Activated CD8-positive, alpha-beta T cell treated with anti-CD3 and anti-CD28 coated beads for 36 hours (primary cell): ENCODE results near the gene PILRA. TPM values are rescaled to one million over a fixed set of nuclear protein-coding genes. Genes with fewer than 3 reads are reported as not detected.
A peak's percentile ranks its signal among the peaks of the same experiment; 100 is the strongest.
"Not testable (repeated sequence)": the region's sequence is repeated elsewhere in the genome, so short reads cannot be mapped to it uniquely, and the experiment has no call there.

Experiments
- ATAC-seq: fragments of 200-7000 bp; cut with Tn5 transposase; one replicate; pipeline ENCODE4 v1.10.0; 2021; ENCODE audit warnings: mild to moderate bottlenecking, moderate library complexity
- CTCF ChIA-PET: fragments of 350-600 bp; sonication (Branson Sonifier 250); formaldehyde crosslinking; loops from one replicate; lab custom pipeline; 2021; ENCODE audit warnings: antibody characterized with exemption; lab: Charles Lee
- POLR2A ChIA-PET: fragments of 350-600 bp; sonication (Branson Sonifier 250); formaldehyde crosslinking; loops from one replicate; lab custom pipeline; 2021; ENCODE audit warnings: antibody characterized with exemption; lab: Charles Lee
- DNase-seq: peaks from one replicate; pipeline ENCODE4 v3.0.0-alpha.2; 2020
- H3K27ac Mint-ChIP-seq: one replicate; pipeline ENCODE4 v1.8.0; 2021; ENCODE audit warnings: mild to moderate bottlenecking, mixed read lengths
- H3K27me3 Mint-ChIP-seq: one replicate; pipeline ENCODE4 v1.8.0; 2021; ENCODE audit warnings: mixed read lengths
- H3K36me3 Mint-ChIP-seq: one replicate; pipeline ENCODE4 v1.8.0; 2021; ENCODE audit warnings: low read depth, mixed read lengths
- H3K4me1 Mint-ChIP-seq: one replicate; pipeline ENCODE4 v1.8.0; 2021; ENCODE audit warnings: low read depth, mixed read lengths
- H3K4me3 Mint-ChIP-seq: one replicate; pipeline ENCODE4 v1.8.0; 2021; ENCODE audit warnings: mild to moderate bottlenecking, moderate library complexity, mixed read lengths
- H3K9me3 Mint-ChIP-seq: one replicate; pipeline ENCODE4 v1.8.0; 2021; ENCODE audit warnings: mixed read lengths
- CTCF ChIP-seq: fragments of 200-600 bp; IDR thresholded peaks from one replicate; pipeline ENCODE4 v1.8.0; 2022; ENCODE audit warnings: antibody characterized with exemption, mild to moderate bottlenecking
- intact Hi-C: fragments of 100-400 bp; cut with micrococcal nuclease; formaldehyde crosslinking; loops from one replicate; pipeline ENCODE4 v1.10.0; 2022
- total RNA-seq, 2 experiments: library from RNA; stranded (reverse); gene quantifications; one replicate each; pipeline ENCODE4 v1.2.3, GENCODE V29; 2021

PILRA gene
- total RNA-seq, 2 experiments from 2014 or later: 5.8 to 6.6 TPM

GRCh38 chr7:100342765-100343164 lies 30.5 kb upstream of the PILRA start:
- no peak for DNase-seq
- TF ChIP-seq CTCF: no peak
- H3K4me1 Mint-ChIP-seq: peaks cover 54% of the 10 kb centered on the region
- H3K27ac Mint-ChIP-seq: peak overlapping the region; percentile 18
- ChIA-PET POLR2A (no interaction called here), CTCF (interaction anchor here (1.9 kb wide), 1 partner anchor 65 kb away, joined by 5 read pairs; no protein-coding TSS in a partner anchor)
- H3K27me3 Mint-ChIP-seq: no peaks in the 10 kb centered on the region
- H3K36me3 Mint-ChIP-seq: peaks cover 38% of the 10 kb centered on the region
- no peak overlapping the region for H3K4me3 Mint-ChIP-seq
- ATAC-seq: no peak
- intact Hi-C loops: no loop called here
- H3K9me3 Mint-ChIP-seq: no peaks in the 10 kb centered on the region

- ChIA-PET POLR2A (interaction anchor here (1.0 kb wide), 1 partner anchor 10 kb away, joined by 3 read pairs; no protein-coding TSS in a partner anchor), CTCF (interaction anchor here (1.2 to 1.9 kb wide), 5 partner anchors 9 to 154 kb away, joined by 3 to 6 read pairs (median 4); no protein-coding TSS in a partner anchor)
- peak overlapping the region; percentile 54 for H3K4me3 Mint-ChIP-seq
- H3K27me3 Mint-ChIP-seq, DNase-seq, intact Hi-C loops, H3K9me3 Mint-ChIP-seq: not testable (repeated sequence)
- peaks cover 45% of the 10 kb centered on the region for H3K4me1 Mint-ChIP-seq
- peak; percentile 2 for ATAC-seq
- peak overlapping the region; percentile 88 for H3K27ac Mint-ChIP-seq
- peaks cover 43% of the 10 kb centered on the region for H3K36me3 Mint-ChIP-seq
Observed at GRCh38 chr7:100344124-100344559, 29.1 kb upstream of the PILRA start.

GRCh38 chr7:100344560-100345287 lies 28.6 kb upstream of the PILRA start:
- Mint-ChIP-seq H3K27ac (peak overlapping the region; percentile 88), H3K4me3 (peak overlapping the region; percentile 54), H3K4me1 (peaks cover 45% of the 10 kb centered on the region), H3K36me3 (peaks cover 46% of the 10 kb centered on the region)
- ChIA-PET CTCF (interaction anchor here (1.2 to 1.9 kb wide), 6 partner anchors 8 to 208 kb away, joined by 3 to 6 read pairs (median 4); no protein-coding TSS in a partner anchor), POLR2A (interaction anchor here (1.0 kb wide), 1 partner anchor 10 kb away, joined by 3 read pairs; no protein-coding TSS in a partner anchor)
- H3K9me3 Mint-ChIP-seq, H3K27me3 Mint-ChIP-seq, intact Hi-C loops: not testable (repeated sequence)
- peak; percentile 67 for TF ChIP-seq CTCF
- ATAC-seq (peak; percentile 90), DNase-seq (peak; percentile 93)

GRCh38 chr7:100345288-100345672 lies 28.0 kb upstream of the PILRA start:
- peak; percentile 81 for DNase-seq
- CTCF ChIA-PET: interaction anchor here (1.2 to 2.4 kb wide), 7 partner anchors 8 to 213 kb away, joined by 3 to 20 read pairs (median 4); no protein-coding TSS in a partner anchor
- H3K36me3 Mint-ChIP-seq: peaks cover 49% of the 10 kb centered on the region
- ATAC-seq: peak; percentile 51
- intact Hi-C loops, H3K27me3 Mint-ChIP-seq, H3K4me3 Mint-ChIP-seq, H3K9me3 Mint-ChIP-seq: not testable (repeated sequence)
- peaks cover 45% of the 10 kb centered on the region for H3K4me1 Mint-ChIP-seq
- H3K27ac Mint-ChIP-seq: peak overlapping the region; percentile 42
- POLR2A ChIA-PET: interaction anchor here (1.0 kb wide), 1 partner anchor 9 kb away, joined by 3 read pairs; no protein-coding TSS in a partner anchor
- TF ChIP-seq CTCF: peak; percentile 6

GRCh38 chr7:100346921-100347320 lies 26.4 kb upstream of the PILRA start:
- no peak for ATAC-seq
- Mint-ChIP-seq H3K27ac (peak overlapping the region; percentile 60), H3K27me3 (no peaks in the 10 kb centered on the region), H3K4me3 (no peak overlapping the region), H3K9me3 (no peaks in the 10 kb centered on the region), H3K36me3 (peaks cover 60% of the 10 kb centered on the region), H3K4me1 (peaks cover 52% of the 10 kb centered on the region)
- ChIA-PET CTCF (interaction anchor here (0.7 to 2.4 kb wide), 6 partner anchors 13 to 214 kb away, joined by 3 to 20 read pairs (median 3); no protein-coding TSS in a partner anchor), POLR2A (interaction anchor here (0.7 to 1.3 kb wide), 7 partner anchors 9 to 297 kb away, joined by 3 to 5 read pairs (median 3); partner anchors contain the start of gene ZSCAN21)
- no peak for DNase-seq
- intact Hi-C loops: no loop called here
- TF ChIP-seq CTCF: no peak
